ENCODE data around the gene SLC7A6. TPM values are rescaled to one million over a fixed set of nuclear protein-coding genes. Genes with fewer than 3 reads are reported as not detected.

Gene SLC7A6
- total RNA-seq, 1 donor from 2014 or later = 44.2 TPM

DNA sequence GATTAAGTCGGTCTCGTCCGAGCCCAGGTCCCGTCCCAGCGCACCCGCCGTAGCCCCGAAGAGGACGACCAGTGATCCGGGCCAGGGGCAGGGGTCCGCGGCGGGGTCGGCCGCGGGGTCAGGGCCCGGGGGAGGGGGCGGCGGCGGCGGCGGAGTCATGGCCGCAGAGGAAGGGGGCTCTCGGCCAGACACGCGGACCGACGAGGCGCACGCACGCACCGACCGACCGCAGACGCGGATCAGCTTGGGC lies 28.5 kb upstream of the SLC7A6 start, which contains the start of gene ESRP2:
ESRP2 (minus strand) TSS at position 241 of the 250 bp plus-strand sequence; CDS start at position 159, 82 bp downstream.
- Histone ChIP-seq H3K36me3 (no peaks in the 10 kb centered on the region), H3K4me3 (peak within 1 kb of the TSS; percentile 74), H3K27me3 (ENCODE audit: low read depth) (no peaks in the 10 kb centered on the region), H3K4me1 (peaks cover 34% of the 10 kb centered on the region), H3K9me3 (replicated peaks) (no peaks in the 10 kb centered on the region), H3K27ac (replicated peaks) (peak within 1 kb of the TSS; percentile 91)
- DNase-seq = no peak
- intact Hi-C loops (cut with micrococcal nuclease) = loop anchor here (5.0 kb wide), 1 partner anchor 994 kb away; no protein-coding TSS in a partner anchor
- TF ChIP-seq CTCF (IDR thresholded peaks at IDR 0.05; ENCODE audit: borderline replicate concordance) = no peak

DNA sequence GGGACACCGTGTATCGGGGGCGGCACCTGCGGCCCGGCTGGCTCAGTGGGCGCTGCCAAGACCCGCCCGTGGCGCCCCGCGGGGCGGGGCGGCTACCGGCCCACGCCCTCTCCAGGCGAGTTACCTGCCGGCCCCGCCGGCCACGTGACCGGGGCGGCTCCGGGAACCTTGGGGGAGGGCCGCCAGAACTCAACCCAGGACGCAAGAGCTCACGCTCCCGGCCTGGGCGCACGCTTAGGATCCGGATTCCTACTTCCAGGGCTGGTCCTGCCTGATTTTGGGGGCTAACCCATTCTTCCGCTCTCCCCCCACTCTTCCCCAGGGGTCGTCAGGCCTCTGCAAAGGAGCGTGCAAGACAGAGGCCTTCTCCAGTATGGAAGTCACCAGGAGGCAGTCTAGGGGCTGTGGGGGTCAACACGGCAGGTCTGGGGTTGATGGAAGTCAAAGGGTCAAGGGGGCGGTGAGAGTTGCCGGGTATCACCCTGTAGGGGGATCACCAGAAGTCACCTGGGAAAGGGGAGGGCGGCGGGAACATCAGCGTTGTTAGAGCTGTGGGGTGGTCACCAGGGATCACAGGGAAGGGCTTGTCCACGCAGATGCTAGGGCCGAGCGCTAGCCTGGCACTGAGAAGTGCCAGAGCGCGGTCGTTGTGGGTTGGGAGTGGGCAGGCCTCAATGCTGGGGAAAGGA lies 28.0 kb upstream of the SLC7A6 start:
- H3K36me3 ChIP-seq = no peaks in the 10 kb centered on the region
- DNase-seq = no peak
- peaks cover 34% of the 10 kb centered on the region for H3K4me1 ChIP-seq
- H3K27me3 ChIP-seq (ENCODE audit: low read depth) = no peaks in the 10 kb centered on the region
- TF ChIP-seq CTCF (IDR thresholded peaks at IDR 0.05; ENCODE audit: borderline replicate concordance) = no peak
- intact Hi-C loops (cut with micrococcal nuclease) = loop anchor here (5.0 kb wide), 1 partner anchor 994 kb away; no protein-coding TSS in a partner anchor
- peak overlapping the region; percentile 74 for H3K4me3 ChIP-seq
- peak overlapping the region; percentile 17 for H3K27ac ChIP-seq (replicated peaks)
- no peaks in the 10 kb centered on the region for H3K9me3 ChIP-seq (replicated peaks)

DNA sequence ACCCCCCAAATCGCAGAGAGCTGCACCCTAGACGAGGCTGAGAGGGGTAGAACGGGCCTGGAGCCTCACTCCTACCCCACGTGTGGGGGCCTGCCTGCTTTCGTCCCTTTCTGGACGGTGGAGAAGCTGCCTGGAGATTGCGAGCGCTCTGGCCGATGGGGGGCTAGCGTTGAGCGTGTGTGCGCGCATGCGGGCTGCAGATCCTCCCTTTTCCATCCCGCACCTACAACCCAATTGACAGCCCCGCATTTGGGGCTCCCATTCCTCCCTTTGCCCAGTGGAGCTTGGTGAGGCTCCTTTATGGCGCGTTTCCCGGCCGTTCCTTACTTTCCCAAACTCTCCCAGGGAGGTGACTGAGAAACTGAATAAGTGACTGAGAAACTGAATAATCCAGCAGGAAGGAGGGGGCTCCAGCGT lies 27.5 kb upstream of the SLC7A6 start:
- no peak for TF ChIP-seq CTCF (IDR thresholded peaks at IDR 0.05; ENCODE audit: borderline replicate concordance)
- intact Hi-C loops (cut with micrococcal nuclease) = loop anchor here (5.0 kb wide), 1 partner anchor 995 kb away; no protein-coding TSS in a partner anchor
- Histone ChIP-seq H3K9me3 (replicated peaks) (no peaks in the 10 kb centered on the region), H3K27me3 (ENCODE audit: low read depth) (no peaks in the 10 kb centered on the region), H3K4me1 (peaks cover 34% of the 10 kb centered on the region), H3K4me3 (peak overlapping the region; percentile 74), H3K36me3 (no peaks in the 10 kb centered on the region), H3K27ac (replicated peaks) (peak overlapping the region; percentile 91)
- no peak for DNase-seq

- DNase-seq = peak; percentile 98
- peak overlapping the region; percentile 74 for H3K4me3 ChIP-seq
- no peak for TF ChIP-seq CTCF (IDR thresholded peaks at IDR 0.05; ENCODE audit: borderline replicate concordance)
- H3K4me1 ChIP-seq = peaks cover 34% of the 10 kb centered on the region
- no peaks in the 10 kb centered on the region for H3K27me3 ChIP-seq (ENCODE audit: low read depth)
- intact Hi-C loops (cut with micrococcal nuclease) = loop anchor here (5.0 kb wide), 1 partner anchor 995 kb away; no protein-coding TSS in a partner anchor
- no peaks in the 10 kb centered on the region for H3K36me3 ChIP-seq
- peak overlapping the region; percentile 91 for H3K27ac ChIP-seq (replicated peaks)
- no peaks in the 10 kb centered on the region for H3K9me3 ChIP-seq (replicated peaks)
Observed at GRCh38 chr16:68237243-68238028, 26.9 kb upstream of the SLC7A6 start.

DNA sequence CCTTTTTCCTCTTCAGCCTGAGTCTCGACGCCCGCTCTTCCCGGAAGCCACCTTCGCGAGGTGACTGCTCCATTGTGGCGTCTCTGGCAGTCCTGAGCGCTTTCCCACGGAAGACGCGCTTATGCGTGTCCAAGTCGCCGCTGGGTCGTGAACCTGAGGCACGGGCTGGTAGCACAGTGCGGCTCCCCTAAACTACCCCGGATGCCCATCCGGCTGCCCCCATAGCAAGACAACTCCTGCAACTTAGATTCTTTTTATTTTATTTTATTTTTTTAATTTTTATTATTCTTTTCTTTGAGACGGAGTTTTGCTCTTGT lies 26.3 kb upstream of the SLC7A6 start:
- Histone ChIP-seq H3K9me3 (replicated peaks) (no peaks in the 10 kb centered on the region), H3K27me3 (ENCODE audit: low read depth) (no peaks in the 10 kb centered on the region), H3K27ac (replicated peaks) (peak overlapping the region; percentile 91), H3K4me3 (peak overlapping the region; percentile 74), H3K36me3 (no peaks in the 10 kb centered on the region), H3K4me1 (peaks cover 34% of the 10 kb centered on the region)
- intact Hi-C loops (cut with micrococcal nuclease) = loop anchor here (5.0 kb wide), 1 partner anchor 996 kb away; no protein-coding TSS in a partner anchor
- DNase-seq = no peak
- no peak for TF ChIP-seq CTCF (IDR thresholded peaks at IDR 0.05; ENCODE audit: borderline replicate concordance)
